Stimulated activated CD4-positive, alpha-beta T cell treated with anti-CD3 and anti-CD28 coated beads, Interleukin-15, amount 100 ng/mL, for 1 hour (primary cell): ENCODE results near the gene RBM26.
"Not testable (repeated sequence)": the region's sequence is repeated elsewhere in the genome, so short reads cannot be mapped to it uniquely, and the experiment has no call there.

Experiments
- DNase-seq, 2 donors: peaks; one replicate each; pipeline ENCODE4 v3.0.0-alpha.2; 2020; ENCODE audit warnings: low read depth in 1 of 2, low spot score in 1 of 2

The RBM26 gene

DNA sequence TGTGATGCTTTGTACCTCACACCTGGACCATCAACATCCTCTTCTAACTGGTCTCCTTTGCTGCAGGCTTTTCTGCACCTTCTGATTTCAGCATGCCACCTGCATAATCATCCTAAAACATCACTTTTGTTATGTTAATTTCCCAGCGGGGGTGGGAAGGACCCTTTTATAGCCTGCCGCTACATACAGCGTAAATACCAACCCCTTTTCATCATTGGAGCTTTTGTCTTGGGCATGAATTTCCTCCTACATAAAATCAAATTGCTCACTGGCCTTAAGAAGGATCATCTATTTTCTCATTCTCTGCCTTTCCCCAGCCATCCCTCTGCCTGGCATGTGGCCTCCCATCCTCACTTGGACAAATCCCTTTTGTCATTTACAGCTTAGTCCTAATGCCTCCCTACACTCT lies 124.7 kb downstream of the RBM26 start:
- no peak for DNase-seq

GRCh38 chr13:79279735-79280134 lies 126.3 kb downstream of the RBM26 start:
- not testable (repeated sequence) for DNase-seq

GRCh38 chr13:79273045-79273444 lies 133.0 kb downstream of the RBM26 start:
- DNase-seq, result no peak

GRCh38 chr13:79271616-79272015 lies 134.4 kb downstream of the RBM26 start:
- no peak for DNase-seq

GRCh38 chr13:79270859-79271258 lies 135.2 kb downstream of the RBM26 start:
- no peak for DNase-seq
